Smooth muscle cell (in vitro differentiated cells): ENCODE measurements around the gene POLD3. TPM values are rescaled to one million over a fixed set of nuclear protein-coding genes. Genes with fewer than 3 reads are reported as not detected.
"Not testable (repeated sequence)": the region's sequence is repeated elsewhere in the genome, so short reads cannot be mapped to it uniquely, and the experiment has no call there.

Experiments used
- DNase-seq: peaks from one replicate; lab custom pipeline; 2025; ENCODE audit not compliant: unreplicated experiment; lab: John Stamatoyannopoulos, UW
- H2AFZ ChIP-seq: fragments of 200-600 bp; sonication (generic); 2 replicates; pipeline ENCODE4 v1.6.0; 2016; ENCODE audit warnings: antibody characterized with exemption, low read depth, mild to moderate bottlenecking
- H3F3A ChIP-seq: fragments of 200-600 bp; sonication (generic); 2 replicates; pipeline ENCODE4 v1.6.0; 2017; ENCODE audit warnings: antibody characterized with exemption, low read depth
- H3K27ac ChIP-seq: fragments of 200-600 bp; sonication (generic); 2 replicates; pipeline ENCODE4 v1.5.1; 2016; ENCODE audit warnings: low read depth, mild to moderate bottlenecking
- H3K27me3 ChIP-seq: fragments of 200-600 bp; sonication (generic); 2 replicates; pipeline ENCODE4 v1.6.1; 2016; ENCODE audit warnings: low read depth, mild to moderate bottlenecking
- H3K36me3 ChIP-seq: fragments of 200-600 bp; sonication (generic); 2 replicates; pipeline ENCODE4 v1.5.1; 2016; ENCODE audit warnings: low read depth
- H3K4me1 ChIP-seq: fragments of 200-600 bp; sonication (generic); 2 replicates; pipeline ENCODE4 v1.5.1; 2016; ENCODE audit warnings: low read depth
- H3K4me2 ChIP-seq: fragments of 200-600 bp; sonication (generic); 2 replicates; pipeline ENCODE4 v1.6.0; 2016; ENCODE audit warnings: mild to moderate bottlenecking
- H3K4me3 ChIP-seq: fragments of 200-600 bp; sonication (generic); 2 replicates; pipeline ENCODE4 v1.5.1; 2016; ENCODE audit warnings: mild to moderate bottlenecking
- H3K79me2 ChIP-seq: fragments of 200-600 bp; sonication (generic); 2 replicates; pipeline ENCODE4 v1.6.0; 2016; ENCODE audit warnings: low read depth, mild to moderate bottlenecking
- H3K9ac ChIP-seq: fragments of 200-600 bp; sonication (generic); 2 replicates; pipeline ENCODE4 v1.6.0; 2016; ENCODE audit warnings: low read depth
- H3K9me3 ChIP-seq: fragments of 200-600 bp; sonication (generic); replicated peaks from 2 replicates; pipeline ENCODE4 v1.5.1; 2016; ENCODE audit warnings: low read depth
- H4K20me1 ChIP-seq: fragments of 200-600 bp; sonication (generic); 2 replicates; pipeline ENCODE4 v1.6.0; 2016; ENCODE audit warnings: low read depth
- WGBS: methylation state at CpG from one replicate; pipeline ENCODE4 v1.1.7; 2016; ENCODE audit warnings: low lambda C conversion rate; 5-methylcytosine and 5-hydroxymethylcytosine counted together
- polyA plus RNA-seq: library from polyadenylated mRNA; unstranded; fragments of >200 nt; fragmentation: Nextera tagmentation; extraction: Ambion mirVana; gene quantifications from 2 replicates; pipeline ENCODE4 v1.2.1, GENCODE V29; 2016
- total RNA-seq: library from RNA; depleted of rRNA; stranded (reverse); fragments of >200 nt; gene quantifications from 2 replicates; pipeline ENCODE4 v1.2.3, GENCODE V29; 2014
- TF ChIP-seq, protein P1 (sequence below): fragments of 200-600 bp; sonication (generic); IDR thresholded peaks from 2 replicates; pipeline ENCODE4 v1.5.1; 2017; ENCODE audit warnings: borderline replicate concordance, mild to moderate bottlenecking, antibody characterized with exemption; ENCODE audit not compliant: insufficient read depth, poor library complexity, severe bottlenecking

POLD3 gene
- total and polyA plus RNA-seq, 2 experiments from 2014 or later = 21.0 to 33.9 TPM

DNA sequence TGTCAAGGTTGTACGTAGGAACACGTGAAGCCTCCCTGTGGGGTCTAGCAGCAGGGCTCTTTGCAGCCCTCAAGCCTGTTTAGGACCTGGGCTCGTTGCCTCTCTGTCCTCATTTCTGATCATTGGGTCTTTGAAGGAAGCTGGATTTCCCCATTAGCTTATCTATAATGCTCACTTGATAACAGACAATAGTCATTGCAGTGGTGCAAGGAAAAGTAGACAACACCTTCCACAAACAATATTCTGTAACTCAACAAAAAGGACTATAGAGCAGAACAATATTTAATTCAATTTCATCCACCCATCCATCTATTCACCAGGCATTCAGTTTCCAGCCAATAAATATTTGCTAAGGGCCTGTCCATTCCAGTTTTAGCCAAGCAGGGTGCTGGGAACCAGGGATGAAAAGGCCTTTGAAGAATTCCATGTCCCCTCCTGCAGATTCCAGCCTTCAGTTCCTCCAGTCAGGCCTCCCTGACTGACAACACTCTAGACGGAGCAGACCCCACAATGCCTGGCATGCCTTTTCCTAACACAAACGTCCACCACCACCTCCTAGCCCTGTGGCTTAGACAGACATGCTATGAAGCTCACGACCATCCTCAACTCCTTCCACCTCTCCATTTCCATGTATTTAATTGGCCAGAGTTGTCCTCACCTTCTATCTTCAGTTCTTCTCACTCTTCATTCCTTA is 12.7 kb upstream of the POLD3 start:
- WGBS = 73% methylated on average over 6 of the region's 6 CpGs
- no peaks in the 10 kb centered on the region for H3K36me3 ChIP-seq
- H3K9ac ChIP-seq = no peak overlapping the region
- H4K20me1 ChIP-seq = no peaks in the 10 kb centered on the region
- no peak overlapping the region for H3K4me3 ChIP-seq
- TF ChIP-seq, protein P1, sequence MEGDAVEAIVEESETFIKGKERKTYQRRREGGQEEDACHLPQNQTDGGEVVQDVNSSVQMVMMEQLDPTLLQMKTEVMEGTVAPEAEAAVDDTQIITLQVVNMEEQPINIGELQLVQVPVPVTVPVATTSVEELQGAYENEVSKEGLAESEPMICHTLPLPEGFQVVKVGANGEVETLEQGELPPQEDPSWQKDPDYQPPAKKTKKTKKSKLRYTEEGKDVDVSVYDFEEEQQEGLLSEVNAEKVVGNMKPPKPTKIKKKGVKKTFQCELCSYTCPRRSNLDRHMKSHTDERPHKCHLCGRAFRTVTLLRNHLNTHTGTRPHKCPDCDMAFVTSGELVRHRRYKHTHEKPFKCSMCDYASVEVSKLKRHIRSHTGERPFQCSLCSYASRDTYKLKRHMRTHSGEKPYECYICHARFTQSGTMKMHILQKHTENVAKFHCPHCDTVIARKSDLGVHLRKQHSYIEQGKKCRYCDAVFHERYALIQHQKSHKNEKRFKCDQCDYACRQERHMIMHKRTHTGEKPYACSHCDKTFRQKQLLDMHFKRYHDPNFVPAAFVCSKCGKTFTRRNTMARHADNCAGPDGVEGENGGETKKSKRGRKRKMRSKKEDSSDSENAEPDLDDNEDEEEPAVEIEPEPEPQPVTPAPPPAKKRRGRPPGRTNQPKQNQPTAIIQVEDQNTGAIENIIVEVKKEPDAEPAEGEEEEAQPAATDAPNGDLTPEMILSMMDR = no peak
- no peak for DNase-seq
- no peak overlapping the region for H2AFZ ChIP-seq
- no peaks in the 10 kb centered on the region for H3K9me3 ChIP-seq
- H3K27ac ChIP-seq = no peak overlapping the region
- H3F3A ChIP-seq = no peaks in the 10 kb centered on the region
- H3K27me3 ChIP-seq = no peaks in the 10 kb centered on the region
- no peaks in the 10 kb centered on the region for H3K79me2 ChIP-seq
- no peaks in the 10 kb centered on the region for H3K4me1 ChIP-seq
- no peak overlapping the region for H3K4me2 ChIP-seq

DNA sequence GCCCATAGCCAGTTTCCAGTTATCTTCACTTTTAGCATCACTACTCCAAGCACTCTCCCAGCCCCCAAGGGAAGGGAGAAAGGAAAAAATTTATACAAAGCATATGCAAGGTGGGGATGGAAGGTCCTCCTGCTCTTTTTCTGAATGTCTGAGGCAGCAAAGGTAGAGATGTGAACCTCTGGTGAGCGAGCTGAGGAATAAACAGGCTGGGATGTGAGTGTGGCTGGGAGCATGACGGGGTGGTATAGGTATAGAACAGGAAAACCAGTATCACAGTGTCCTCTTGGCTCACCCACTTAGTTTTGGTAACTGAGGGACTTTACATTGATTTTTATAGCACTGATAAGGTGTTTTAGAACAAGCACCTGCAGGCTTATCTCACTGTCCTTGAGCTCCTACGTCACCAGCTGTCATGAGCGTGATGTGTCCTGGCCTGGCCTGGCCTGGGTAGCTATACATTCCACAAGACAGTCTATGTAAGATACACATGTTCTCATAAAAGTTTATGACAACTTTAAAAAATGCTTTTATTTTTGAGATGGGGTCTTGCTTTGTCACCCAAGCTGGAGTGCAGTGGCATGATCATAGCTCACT is 10.3 kb upstream of the POLD3 start:
- TF ChIP-seq, protein P1 = no peak
- no peak for DNase-seq
- no peaks in the 10 kb centered on the region for H3K79me2 ChIP-seq
- no peaks in the 10 kb centered on the region for H3F3A ChIP-seq
- H2AFZ ChIP-seq = no peak overlapping the region
- WGBS = 94% methylated on average over 4 of the region's 4 CpGs
- no peak overlapping the region for H3K4me3 ChIP-seq
- no peak overlapping the region for H3K27ac ChIP-seq
- H3K4me1 ChIP-seq = no peaks in the 10 kb centered on the region
- H4K20me1 ChIP-seq = no peaks in the 10 kb centered on the region
- H3K27me3 ChIP-seq = no peaks in the 10 kb centered on the region
- no peak overlapping the region for H3K9ac ChIP-seq
- no peak overlapping the region for H3K4me2 ChIP-seq
- no peaks in the 10 kb centered on the region for H3K36me3 ChIP-seq
- no peaks in the 10 kb centered on the region for H3K9me3 ChIP-seq

DNA sequence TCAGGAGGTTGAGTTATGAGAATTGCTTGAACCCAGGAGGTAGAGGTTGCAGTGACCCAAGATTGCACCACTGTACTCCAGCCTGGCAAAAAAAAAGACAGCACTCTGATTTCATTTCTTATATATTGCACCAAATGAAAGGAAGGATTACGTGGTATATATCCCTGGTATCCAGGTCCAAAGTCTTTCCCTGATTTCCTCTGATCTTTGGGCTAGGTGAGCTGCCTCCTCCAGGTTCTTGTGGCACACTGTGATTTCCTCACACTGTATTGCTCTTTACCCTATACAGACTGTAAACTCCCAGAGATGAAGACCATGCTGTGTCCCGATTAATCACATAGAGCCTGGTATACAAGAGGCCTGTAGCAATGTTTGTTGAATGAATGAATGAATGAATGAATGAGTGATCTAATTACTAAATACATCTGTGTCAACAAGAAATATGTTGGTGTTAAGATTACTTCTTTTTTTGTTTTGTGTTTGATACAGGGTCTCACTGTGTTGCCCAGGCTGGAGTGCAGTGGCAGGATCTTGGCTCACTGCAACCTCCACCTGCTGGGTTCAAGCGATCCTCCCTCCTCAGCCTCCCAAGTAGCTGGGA is 9.3 kb upstream of the POLD3 start:
- 65% methylated on average over 3 of the region's 3 CpGs for WGBS
- Histone ChIP-seq H3K27me3 (no peaks in the 10 kb centered on the region), H3K4me2 (no peak overlapping the region), H3K4me3 (no peak overlapping the region), H3K9me3 (no peaks in the 10 kb centered on the region), H3K36me3 (no peaks in the 10 kb centered on the region), H4K20me1 (no peaks in the 10 kb centered on the region), H3K4me1 (no peaks in the 10 kb centered on the region), H3K79me2 (no peaks in the 10 kb centered on the region), H2AFZ (no peak overlapping the region), H3K9ac (no peak overlapping the region), H3K27ac (no peak overlapping the region), H3F3A (no peaks in the 10 kb centered on the region)
- DNase-seq = no peak
- TF ChIP-seq, protein P1 = no peak

DNA sequence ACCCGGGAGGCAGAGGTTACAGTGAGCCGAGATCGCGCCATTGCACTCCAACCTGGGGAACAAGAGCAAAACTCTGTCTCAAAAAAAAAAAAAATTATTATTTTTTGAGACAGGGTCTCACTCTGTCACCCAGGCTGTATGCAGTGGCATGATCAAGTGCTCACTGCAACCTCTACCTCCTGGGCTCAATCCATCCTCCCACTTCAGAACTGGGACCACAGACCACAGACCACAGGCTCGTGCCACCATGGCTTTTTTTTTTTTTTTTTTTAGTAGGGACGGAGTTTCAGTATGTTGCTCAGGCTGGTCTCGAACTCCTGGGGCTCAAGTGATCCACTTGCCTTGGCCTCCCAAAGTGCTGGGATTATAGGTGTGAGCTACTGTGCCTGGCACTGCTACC is 1.9 kb upstream of the POLD3 start:
- not testable (repeated sequence) for H3K4me3 ChIP-seq, H3K27me3 ChIP-seq, H3K4me2 ChIP-seq, H4K20me1 ChIP-seq, DNase-seq, H3K36me3 ChIP-seq, H3K4me1 ChIP-seq, H2AFZ ChIP-seq, H3F3A ChIP-seq, H3K9ac ChIP-seq, H3K9me3 ChIP-seq, H3K27ac ChIP-seq
- WGBS = 98% methylated on average over 7 of the region's 7 CpGs
- peaks cover 23% of the 10 kb centered on the region for H3K79me2 ChIP-seq
